Esophagus muscularis mucosa (tissue), 4 donors: ENCODE data around the gene TSNAXIP1.

Experiments used
- EP300 ChIP-seq: sonication (generic); formaldehyde crosslinking; IDR thresholded peaks from one replicate; pipeline ENCODE4 v1.6.1; 2017; ENCODE audit warnings: antibody characterized with exemption
- POLR2A ChIP-seq: fragments of 450-650 bp; IDR thresholded peaks from one replicate; pipeline ENCODE4 v1.6.1; 2017; ENCODE audit warnings: antibody characterized with exemption, moderate library complexity, mild to moderate bottlenecking, low read depth
- TF ChIP-seq, protein P1 (sequence below), 3 experiments: fragments of 200-600 bp in 2 of 3; fragments of 450-650 bp in 1 of 3; sonication (generic) in 2 of 3; IDR thresholded peaks; one replicate each; pipeline ENCODE4 v1.5.1; 2017 to 2019; ENCODE audit warnings: antibody characterized with exemption in 3 of 3, mild to moderate bottlenecking in 2 of 3, moderate library complexity in 1 of 3

DNA sequence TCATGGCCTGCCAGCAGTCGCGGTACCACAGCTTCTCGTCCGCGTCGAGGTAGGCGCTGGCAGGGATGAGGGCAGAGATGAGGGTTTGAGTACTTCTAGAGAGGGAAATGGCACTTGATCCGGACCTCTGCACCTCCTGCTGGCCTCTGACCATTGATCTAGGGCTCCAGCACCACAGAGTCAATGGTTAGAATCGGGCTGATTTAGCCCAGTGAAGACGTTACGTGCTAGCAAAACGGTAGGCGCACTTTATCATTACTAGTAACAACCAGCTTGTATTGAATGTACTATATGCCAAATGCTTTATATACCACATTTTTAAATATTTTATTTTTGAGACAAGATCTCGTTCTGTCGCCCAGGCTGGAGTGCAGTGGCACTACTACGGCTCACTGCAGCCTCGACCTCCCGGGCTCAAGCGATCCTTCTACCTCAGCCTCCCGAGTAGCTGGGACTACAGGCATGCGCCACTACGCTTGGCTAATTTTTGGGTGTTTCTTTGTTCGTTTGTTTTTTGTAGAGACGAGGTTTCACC lies 526 bp downstream of the TSNAXIP1 start:
- TF ChIP-seq EP300 (no peak), POLR2A (no peak)
- TF ChIP-seq, protein P1, sequence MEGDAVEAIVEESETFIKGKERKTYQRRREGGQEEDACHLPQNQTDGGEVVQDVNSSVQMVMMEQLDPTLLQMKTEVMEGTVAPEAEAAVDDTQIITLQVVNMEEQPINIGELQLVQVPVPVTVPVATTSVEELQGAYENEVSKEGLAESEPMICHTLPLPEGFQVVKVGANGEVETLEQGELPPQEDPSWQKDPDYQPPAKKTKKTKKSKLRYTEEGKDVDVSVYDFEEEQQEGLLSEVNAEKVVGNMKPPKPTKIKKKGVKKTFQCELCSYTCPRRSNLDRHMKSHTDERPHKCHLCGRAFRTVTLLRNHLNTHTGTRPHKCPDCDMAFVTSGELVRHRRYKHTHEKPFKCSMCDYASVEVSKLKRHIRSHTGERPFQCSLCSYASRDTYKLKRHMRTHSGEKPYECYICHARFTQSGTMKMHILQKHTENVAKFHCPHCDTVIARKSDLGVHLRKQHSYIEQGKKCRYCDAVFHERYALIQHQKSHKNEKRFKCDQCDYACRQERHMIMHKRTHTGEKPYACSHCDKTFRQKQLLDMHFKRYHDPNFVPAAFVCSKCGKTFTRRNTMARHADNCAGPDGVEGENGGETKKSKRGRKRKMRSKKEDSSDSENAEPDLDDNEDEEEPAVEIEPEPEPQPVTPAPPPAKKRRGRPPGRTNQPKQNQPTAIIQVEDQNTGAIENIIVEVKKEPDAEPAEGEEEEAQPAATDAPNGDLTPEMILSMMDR (IDR thresholded peaks at IDR 0.05) = peak in 1 of 3 experiments; percentile 16
